Measurements from ENCODE around the gene MYDGF. TPM values are rescaled to one million over a fixed set of nuclear protein-coding genes. Genes with fewer than 3 reads are reported as not detected.

The MYDGF gene
- total and polyA plus RNA-seq, 2 of the 13 experiments (the other 11 are each of a cell fraction or from before 2014, with no cell fraction given), result 116 to 198 TPM

DNA sequence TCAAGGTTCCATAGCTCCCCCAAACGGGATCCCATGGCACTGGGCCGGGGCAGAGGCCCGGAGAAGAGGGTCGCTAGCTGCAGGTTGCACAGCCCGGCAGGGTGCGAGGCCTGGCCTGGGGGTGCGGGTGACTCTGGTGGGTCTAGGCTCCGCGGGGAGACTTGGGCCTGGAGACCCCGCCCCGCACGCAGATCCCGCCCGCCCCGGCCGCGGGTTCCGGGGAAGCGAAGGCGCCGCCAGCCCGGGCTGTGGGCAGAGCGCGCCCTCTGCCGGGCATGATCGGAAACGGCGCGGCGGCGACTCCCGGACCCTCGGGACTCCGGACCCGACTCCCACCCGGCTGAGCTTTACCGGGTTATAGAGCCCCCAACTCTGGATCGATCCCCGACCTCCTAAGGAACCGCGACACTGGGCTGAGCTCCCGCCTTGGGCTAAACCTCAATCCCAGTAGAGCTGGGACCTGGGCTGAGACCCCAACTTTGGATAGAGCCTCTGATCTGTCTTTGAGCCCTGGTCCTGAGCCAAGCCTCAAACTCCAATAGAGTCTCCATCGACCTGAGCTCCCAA is 33.9 kb downstream of the MYDGF start (continued):
- TF ChIP-seq XBP1 (CRISPR knock-in tag; IDR thresholded peaks at IDR 0.05) (no peak), NFE2L1 (CRISPR knock-in tag; IDR thresholded peaks at IDR 0.05; ENCODE audit: borderline replicate concordance) (no peak), CCDC6 (CRISPR knock-in tag; IDR thresholded peaks at IDR 0.05) (no peak), MYC (CRISPR knock-in tag; IDR thresholded peaks at IDR 0.05; ENCODE audit: borderline replicate concordance) (no peak), ZNF3 (CRISPR knock-in tag; IDR thresholded peaks at IDR 0.05) (no peak), ZNF816 (CRISPR knock-in tag; IDR thresholded peaks at IDR 0.05; ENCODE audit: borderline replicate concordance) (no peak), SOX5 (CRISPR knock-in tag; IDR thresholded peaks at IDR 0.05; ENCODE audit: borderline replicate concordance) (no peak), PTBP1 (IDR thresholded peaks at IDR 0.05; ENCODE audit: low read depth, low read length, poor library complexity, severe bottlenecking) (no peak), CHCHD3 (CRISPR knock-in tag; IDR thresholded peaks at IDR 0.05) (no peak), AKAP8 (CRISPR knock-in tag; IDR thresholded peaks at IDR 0.05) (no peak), ZNF772 (CRISPR knock-in tag; IDR thresholded peaks at IDR 0.05) (no peak), ZFYVE20 (CRISPR knock-in tag; IDR thresholded peaks at IDR 0.05; ENCODE audit: borderline replicate concordance, low read depth) (no peak), PHF5A (CRISPR knock-in tag; IDR thresholded peaks at IDR 0.05; ENCODE audit: low read depth, unreplicated experiment) (no peak)
- TF ChIP-seq, protein P1, sequence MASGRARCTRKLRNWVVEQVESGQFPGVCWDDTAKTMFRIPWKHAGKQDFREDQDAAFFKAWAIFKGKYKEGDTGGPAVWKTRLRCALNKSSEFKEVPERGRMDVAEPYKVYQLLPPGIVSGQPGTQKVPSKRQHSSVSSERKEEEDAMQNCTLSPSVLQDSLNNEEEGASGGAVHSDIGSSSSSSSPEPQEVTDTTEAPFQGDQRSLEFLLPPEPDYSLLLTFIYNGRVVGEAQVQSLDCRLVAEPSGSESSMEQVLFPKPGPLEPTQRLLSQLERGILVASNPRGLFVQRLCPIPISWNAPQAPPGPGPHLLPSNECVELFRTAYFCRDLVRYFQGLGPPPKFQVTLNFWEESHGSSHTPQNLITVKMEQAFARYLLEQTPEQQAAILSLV (CRISPR knock-in tag; IDR thresholded peaks at IDR 0.05; ENCODE audit: borderline replicate concordance), result no peak
- TF ChIP-seq, protein P2, sequence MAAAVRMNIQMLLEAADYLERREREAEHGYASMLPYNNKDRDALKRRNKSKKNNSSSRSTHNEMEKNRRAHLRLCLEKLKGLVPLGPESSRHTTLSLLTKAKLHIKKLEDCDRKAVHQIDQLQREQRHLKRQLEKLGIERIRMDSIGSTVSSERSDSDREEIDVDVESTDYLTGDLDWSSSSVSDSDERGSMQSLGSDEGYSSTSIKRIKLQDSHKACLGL (CRISPR knock-in tag; IDR thresholded peaks at IDR 0.05), result peak; percentile 38; the same call in 1 of the 2 replicates
- TF ChIP-seq, protein P3, sequence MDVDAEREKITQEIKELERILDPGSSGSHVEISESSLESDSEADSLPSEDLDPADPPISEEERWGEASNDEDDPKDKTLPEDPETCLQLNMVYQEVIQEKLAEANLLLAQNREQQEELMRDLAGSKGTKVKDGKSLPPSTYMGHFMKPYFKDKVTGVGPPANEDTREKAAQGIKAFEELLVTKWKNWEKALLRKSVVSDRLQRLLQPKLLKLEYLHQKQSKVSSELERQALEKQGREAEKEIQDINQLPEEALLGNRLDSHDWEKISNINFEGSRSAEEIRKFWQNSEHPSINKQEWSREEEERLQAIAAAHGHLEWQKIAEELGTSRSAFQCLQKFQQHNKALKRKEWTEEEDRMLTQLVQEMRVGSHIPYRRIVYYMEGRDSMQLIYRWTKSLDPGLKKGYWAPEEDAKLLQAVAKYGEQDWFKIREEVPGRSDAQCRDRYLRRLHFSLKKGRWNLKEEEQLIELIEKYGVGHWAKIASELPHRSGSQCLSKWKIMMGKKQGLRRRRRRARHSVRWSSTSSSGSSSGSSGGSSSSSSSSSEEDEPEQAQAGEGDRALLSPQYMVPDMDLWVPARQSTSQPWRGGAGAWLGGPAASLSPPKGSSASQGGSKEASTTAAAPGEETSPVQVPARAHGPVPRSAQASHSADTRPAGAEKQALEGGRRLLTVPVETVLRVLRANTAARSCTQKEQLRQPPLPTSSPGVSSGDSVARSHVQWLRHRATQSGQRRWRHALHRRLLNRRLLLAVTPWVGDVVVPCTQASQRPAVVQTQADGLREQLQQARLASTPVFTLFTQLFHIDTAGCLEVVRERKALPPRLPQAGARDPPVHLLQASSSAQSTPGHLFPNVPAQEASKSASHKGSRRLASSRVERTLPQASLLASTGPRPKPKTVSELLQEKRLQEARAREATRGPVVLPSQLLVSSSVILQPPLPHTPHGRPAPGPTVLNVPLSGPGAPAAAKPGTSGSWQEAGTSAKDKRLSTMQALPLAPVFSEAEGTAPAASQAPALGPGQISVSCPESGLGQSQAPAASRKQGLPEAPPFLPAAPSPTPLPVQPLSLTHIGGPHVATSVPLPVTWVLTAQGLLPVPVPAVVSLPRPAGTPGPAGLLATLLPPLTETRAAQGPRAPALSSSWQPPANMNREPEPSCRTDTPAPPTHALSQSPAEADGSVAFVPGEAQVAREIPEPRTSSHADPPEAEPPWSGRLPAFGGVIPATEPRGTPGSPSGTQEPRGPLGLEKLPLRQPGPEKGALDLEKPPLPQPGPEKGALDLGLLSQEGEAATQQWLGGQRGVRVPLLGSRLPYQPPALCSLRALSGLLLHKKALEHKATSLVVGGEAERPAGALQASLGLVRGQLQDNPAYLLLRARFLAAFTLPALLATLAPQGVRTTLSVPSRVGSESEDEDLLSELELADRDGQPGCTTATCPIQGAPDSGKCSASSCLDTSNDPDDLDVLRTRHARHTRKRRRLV (CRISPR knock-in tag; IDR thresholded peaks at IDR 0.05), result no peak
- TF ChIP-seq, protein P4, sequence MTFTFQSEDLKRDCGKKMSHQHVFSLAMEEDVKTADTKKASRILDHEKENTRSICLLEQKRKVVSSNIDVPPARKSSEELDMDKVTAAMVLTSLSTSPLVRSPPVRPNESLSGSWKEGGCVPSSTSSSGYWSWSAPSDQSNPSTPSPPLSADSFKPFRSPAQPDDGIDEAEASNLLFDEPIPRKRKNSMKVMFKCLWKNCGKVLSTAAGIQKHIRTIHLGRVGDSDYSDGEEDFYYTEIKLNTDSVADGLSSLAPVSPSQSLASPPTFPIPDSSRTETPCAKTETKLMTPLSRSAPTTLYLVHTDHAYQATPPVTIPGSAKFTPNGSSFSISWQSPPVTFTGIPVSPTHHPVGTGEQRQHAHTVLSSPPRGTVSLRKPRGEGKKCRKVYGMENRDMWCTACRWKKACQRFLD (CRISPR knock-in tag; IDR thresholded peaks at IDR 0.05; ENCODE audit: borderline replicate concordance), result 0 out of 2 replicates have a peak, but pooled peaks have one; percentile 26
- TF ChIP-seq, protein P5, sequence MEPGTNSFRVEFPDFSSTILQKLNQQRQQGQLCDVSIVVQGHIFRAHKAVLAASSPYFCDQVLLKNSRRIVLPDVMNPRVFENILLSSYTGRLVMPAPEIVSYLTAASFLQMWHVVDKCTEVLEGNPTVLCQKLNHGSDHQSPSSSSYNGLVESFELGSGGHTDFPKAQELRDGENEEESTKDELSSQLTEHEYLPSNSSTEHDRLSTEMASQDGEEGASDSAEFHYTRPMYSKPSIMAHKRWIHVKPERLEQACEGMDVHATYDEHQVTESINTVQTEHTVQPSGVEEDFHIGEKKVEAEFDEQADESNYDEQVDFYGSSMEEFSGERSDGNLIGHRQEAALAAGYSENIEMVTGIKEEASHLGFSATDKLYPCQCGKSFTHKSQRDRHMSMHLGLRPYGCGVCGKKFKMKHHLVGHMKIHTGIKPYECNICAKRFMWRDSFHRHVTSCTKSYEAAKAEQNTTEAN (CRISPR knock-in tag; conservative IDR thresholded peaks at IDR 0.05), result no peak
- TF ChIP-seq, protein P6, sequence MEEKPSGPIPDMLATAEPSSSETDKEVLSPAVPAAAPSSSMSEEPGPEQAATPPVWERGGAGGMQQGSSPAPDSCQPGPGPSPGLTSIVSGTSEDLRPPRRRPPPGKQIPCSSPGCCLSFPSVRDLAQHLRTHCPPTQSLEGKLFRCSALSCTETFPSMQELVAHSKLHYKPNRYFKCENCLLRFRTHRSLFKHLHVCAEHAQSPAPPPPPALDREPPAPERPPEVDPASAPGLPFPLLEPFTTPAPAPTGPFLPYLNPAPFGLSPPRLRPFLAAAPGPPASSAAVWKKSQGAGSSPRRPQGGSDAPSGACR (CRISPR knock-in tag; IDR thresholded peaks at IDR 0.05), result no peak

Data from HepG2 (cell line).